Posterior vena cava (tissue), 2 donors: Measurements from ENCODE around the gene RFX4. TPM values are rescaled to one million over a fixed set of nuclear protein-coding genes. Genes with fewer than 3 reads are reported as not detected.
"Not testable (repeated sequence)": the region's sequence is repeated elsewhere in the genome, so short reads cannot be mapped to it uniquely, and the experiment has no call there.

Experiments
- DNase-seq: peaks from one replicate; pipeline ENCODE4 v3.0.0-alpha.2; 2020; ENCODE audit warnings: low spot score
- intact Hi-C, 2 donors: fragments of 100-400 bp; cut with DNase I; formaldehyde crosslinking; loops; one replicate each; pipeline versions ENCODE4 v1.14.1 to v1.14.2; 2022 to 2023
- total RNA-seq, 2 donors: library from RNA; stranded (reverse); fragmentation: NEBNext Ultra II Directional; extraction: Animal tissue kit (Norgen Biotek cat#: 25700); gene quantifications; one replicate each; pipeline ENCODE4 v1.2.1, GENCODE V29; 2021
- donor health status: DM: yes; HTN: yes; CAD: no.
- donor health status: DM: yes; HTN: yes; CAD: no.

Gene RFX4
- total RNA-seq, 2 donors from 2014 or later: not detected

DNA sequence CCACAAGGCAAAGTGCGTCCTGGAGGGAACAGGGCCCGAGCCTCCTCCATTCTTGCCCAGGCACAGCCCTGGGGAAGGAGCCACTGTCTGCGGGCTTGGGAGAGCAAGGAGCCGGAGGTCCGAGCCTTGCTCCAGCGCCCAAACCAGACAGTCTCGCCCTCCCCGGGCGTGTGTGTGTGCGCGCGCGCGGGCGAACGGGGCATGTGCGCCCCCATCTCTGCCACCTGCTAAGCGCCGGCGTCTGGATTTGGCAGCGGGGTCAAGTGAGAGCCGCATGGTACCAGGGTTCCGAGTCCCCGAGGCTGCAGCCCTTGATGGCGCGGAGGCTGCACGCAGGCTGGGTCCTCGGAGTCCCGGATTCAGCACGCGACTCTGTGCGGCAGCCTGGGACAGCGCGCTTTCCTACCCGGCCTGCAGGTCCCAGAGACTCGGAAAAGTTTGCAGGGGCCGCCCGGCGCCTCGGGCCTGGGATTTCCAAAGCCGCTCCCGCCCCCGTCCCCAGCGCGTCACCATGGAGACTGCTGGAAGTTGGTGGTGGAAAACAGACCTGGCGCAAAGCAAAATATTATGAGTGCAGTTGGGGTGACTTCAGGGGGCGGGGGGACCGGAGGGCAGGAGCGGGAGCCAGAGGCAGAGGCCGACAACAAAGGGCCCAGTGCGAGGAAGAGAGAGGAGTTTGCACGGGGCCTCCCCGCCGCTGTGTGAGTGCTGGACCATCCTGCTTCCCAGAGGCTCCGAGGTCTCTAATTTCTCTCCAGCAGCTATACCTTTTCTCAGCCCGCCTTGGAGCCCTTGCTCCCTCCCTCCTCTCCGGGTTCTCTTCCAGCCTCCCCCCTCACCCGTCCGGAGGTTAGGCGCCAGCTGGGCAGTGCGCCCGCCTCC, 4.2 kb downstream of the RFX4 start:
- DNase-seq: no peak
- intact Hi-C loops: no loop called here

DNA sequence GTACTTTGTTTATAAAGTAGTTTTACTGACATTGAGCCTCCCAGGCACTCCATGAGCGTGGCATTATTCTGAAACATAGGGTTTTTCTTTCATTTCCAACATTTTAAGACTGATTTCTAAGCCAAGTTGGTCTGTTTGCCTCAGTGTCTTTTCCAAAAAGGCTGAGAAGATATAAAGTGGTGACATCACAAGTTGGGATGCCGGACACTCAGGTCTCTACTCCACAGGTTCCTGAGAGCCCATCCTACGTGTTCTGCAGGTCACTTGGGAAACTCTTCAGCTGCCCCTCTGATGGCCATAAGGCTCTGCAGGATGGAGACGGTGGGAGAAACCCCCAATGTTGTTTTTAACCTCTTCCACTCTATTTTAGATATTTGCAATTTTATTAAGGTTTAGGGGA, 6.0 kb downstream of the RFX4 start:
- no peak for DNase-seq
- intact Hi-C loops: no loop called here

DNA sequence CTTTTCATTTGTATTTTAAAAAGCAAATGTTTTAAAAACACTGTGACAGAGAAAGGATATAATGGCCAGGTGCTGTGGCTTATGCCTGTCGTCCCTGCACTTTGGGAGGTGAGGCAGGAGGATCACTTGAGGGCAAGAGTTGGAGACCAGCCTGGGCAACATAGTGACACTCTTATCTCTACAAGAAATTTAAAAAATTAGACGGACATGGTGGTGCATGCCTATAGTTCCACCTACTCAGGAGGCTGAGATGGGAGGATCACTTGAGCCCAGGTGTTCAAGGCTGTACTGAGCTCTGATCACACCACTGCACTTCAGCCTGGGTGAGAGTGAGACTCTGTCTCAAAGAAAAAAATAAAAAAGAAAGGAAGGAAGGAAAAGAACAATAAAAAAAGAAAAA, 7.8 kb downstream of the RFX4 start:
- DNase-seq: no peak
- intact Hi-C loops: no loop called here

DNA sequence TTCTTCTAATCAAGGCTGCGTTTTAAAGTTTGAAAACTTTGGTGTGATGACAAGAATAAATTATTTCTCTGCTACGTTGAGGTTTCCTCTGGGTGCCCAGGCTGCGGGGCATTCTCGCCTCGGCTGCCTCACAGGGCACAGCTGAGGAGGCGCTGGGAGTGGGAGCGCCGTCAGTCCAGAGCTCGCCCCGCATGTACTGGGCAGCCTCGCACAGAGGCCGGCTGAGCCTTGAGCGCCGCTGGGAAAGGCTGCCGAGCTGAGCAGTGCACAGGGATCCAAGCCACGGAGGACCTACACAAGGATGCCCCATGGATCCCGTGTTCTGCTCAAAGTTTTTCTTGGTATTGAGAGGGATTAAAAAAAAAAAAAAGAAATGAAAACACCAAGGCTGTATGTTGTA, 11.6 kb downstream of the RFX4 start:
- no peak for DNase-seq
- intact Hi-C loops: no loop called here

DNA sequence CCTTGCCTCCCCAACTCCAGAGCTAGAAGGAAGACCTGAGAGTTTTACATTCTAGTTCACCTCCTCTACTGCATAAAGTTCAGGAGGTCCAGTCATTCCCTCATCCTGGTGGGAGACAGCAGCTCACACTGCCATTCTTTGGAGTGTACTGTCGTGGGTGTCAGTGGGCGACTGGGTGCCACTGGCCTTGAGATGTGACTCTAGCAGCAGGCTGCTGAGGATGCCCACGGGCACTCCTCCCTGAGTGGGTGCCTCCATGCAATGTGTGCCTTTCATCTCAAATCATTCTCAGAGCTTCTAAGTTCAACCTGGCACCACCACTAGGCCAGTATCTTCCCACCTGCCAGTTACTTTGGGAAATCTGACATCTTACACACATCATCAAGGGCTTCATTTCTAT, 12.5 kb downstream of the RFX4 start:
- DNase-seq: no peak
- intact Hi-C loops: no loop called here

DNA sequence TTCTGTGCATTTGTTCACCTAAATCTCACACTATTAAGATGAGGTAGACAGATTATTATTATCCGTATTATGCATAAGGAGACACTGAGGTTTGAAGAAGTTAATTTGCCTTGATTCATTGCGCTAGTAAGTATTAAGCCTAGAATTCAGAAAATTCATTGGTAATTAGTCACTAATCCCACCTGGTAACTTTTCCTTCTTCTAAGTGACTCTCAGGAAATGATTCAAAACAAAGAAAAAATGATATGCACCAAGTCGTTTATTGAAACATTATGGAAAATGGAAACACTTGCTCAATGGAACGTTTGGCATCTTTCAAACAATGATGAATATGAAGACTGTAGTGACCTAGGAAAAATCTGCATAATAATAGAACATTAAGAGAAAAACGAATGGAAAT, 15.2 kb downstream of the RFX4 start:
- intact Hi-C loops: no loop called here
- no peak for DNase-seq

DNA sequence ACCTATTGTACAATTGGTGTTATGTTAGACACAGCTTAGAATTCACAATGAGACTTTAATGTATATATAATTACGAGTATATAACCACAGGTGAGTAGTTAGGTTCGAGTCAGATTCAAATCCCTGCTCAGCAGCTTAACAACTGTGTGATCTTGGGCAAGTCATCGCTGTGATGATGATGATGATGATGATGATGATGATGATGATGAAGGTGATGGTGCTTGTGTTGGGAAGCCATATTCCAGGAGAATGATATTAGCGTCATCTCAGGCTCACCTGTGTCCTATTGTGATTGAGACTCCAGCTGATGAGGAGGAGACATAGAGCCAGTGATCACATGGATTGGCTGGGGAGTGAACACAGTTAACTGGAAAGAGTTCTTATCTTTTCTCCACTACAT, 16.5 kb downstream of the RFX4 start:
- intact Hi-C loops: no loop called here

DNA sequence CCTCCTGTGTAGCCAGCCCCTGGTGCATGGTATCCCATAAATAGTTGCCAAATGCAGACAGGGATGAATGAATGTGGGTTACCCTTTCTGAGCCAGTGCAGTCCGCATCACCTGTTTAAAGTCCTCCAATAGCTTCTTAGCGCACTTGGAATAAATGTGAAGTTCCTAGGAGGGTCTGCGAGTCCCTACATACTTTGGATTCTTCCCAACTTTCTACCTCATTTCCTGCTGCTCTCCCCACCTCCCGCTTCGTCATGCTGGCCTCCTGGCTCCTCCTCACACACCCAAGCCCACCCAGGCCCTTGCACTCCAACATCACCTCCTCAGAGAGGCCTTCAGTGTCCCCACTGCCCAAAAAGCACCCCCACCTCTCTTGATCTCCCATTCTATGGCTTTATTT, 17.7 kb downstream of the RFX4 start:
- intact Hi-C loops: no loop called here
- no peak for DNase-seq

More for the DNA sequence above, 16.5 kb downstream of the RFX4 start:
- no peak for DNase-seq

DNA sequence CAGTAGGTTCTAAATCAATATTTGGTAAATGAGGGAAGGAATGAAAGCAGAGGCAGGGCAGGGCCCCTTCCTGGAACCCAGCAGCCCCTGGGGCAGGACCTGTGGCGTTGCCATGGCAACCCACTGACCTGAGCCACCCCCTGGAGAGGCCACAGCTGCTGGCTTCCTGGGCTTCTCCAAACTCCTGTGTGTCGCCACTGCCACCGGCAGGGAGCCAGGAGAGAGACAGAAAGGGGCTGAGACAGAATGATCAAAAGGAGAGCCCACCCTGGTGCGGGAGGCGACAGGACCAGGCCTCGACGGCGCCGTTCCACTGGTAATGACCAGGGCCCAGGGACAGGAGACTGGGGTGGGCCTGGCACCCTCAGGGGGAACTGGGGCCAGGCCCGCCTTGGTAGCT, 18.2 kb downstream of the RFX4 start:
- DNase-seq: no peak
- intact Hi-C loops: no loop called here

DNA sequence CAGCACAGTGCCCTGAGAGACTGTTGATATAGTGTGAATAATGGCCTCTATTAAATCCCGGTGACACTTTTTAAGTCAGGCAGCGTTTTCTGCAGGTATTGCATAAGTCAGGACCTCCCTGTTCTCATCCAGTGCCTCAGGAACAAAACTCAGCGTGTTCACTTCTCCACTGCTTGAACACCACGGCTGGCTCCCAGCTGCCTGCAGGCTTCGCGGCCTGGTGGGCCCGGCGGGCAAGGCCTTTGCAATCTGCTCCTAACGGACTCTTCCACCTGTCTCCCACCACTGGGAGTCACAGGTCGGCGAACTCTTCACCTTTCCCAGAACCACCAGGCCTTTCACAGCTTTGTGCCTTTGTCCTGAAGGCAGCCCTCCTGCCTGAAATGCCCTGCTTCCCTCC, 18.7 kb downstream of the RFX4 start:
- DNase-seq: no peak
- intact Hi-C loops: no loop called here

DNA sequence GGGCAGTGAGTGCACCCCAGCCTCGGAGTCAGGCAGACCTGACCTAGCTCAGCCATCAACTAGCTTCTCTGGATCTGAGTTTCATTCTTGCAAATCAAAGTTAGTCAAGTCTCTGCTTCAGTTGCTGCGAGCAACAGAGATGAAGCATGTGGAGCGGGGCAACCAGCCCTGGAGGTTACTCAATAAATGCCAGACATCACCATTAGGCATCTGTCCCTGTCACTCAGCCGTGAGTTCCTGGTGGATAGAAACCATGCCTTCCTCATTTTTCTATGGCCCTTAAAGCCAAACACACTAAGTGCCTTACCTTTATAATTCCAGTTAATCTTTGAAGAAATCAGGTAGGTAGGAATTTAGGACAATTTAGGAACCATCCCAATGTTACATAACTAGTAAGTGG, 19.3 kb downstream of the RFX4 start:
- no peak for DNase-seq
- intact Hi-C loops: no loop called here

DNA sequence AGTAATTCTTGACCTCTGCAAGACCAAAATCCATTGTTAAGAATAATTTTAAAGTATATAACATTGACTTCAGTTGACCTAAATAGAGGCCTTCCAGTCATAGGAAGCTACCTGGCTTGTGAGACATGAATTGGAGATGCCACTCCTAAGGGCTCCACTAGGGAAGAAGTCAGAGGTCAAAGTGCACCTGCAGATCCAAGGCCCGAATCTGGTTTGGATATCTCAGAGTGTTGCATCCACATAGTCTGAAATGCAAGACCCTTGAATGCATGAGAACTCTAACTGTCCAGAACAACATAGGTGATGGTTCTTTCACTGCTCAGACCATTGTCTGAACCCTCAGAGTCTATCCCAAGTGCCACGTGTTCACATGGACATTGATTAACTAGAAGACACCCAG, 22.4 kb downstream of the RFX4 start:
- intact Hi-C loops: no loop called here
- DNase-seq: no peak

DNA sequence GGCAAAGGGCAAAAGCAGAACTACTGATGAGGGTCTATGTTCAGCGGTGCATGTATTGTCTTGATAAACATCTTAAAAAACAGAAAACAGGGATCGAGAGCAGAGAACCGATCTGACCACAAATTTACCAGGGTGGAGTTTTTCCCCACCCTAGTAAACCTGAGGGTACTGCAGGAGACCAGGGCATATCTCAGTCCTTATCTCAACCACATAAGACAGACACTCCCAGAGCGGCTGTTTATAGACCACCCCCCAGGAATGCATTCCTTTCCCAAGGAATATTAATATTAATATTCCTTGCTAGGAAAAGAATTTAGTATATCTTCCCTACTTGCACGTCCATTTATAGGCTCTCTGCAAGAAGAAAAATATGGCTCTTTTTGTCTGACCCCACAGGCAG, 37.8 kb downstream of the RFX4 start:
- DNase-seq, intact Hi-C loops: not testable (repeated sequence)

DNA sequence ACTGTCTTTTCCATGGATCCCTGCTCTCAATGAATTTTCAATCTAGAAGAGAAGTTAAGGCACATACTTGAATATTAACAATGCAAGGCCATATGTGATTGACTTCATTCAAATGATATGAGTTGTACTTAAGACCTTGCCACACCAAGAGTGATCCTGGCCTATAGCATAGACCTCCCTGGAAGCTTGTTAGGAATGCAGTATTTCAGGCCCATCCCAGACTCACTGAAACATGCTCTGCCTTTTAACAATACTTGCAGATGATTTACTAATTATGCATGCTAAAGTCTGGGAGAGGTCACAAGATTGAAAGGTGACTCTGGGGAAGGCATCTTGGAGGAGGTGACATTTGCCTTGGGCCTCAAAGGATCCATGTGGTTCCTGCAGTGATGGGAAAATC, 43.2 kb downstream of the RFX4 start:
- DNase-seq: no peak
- intact Hi-C loops: no loop called here

DNA sequence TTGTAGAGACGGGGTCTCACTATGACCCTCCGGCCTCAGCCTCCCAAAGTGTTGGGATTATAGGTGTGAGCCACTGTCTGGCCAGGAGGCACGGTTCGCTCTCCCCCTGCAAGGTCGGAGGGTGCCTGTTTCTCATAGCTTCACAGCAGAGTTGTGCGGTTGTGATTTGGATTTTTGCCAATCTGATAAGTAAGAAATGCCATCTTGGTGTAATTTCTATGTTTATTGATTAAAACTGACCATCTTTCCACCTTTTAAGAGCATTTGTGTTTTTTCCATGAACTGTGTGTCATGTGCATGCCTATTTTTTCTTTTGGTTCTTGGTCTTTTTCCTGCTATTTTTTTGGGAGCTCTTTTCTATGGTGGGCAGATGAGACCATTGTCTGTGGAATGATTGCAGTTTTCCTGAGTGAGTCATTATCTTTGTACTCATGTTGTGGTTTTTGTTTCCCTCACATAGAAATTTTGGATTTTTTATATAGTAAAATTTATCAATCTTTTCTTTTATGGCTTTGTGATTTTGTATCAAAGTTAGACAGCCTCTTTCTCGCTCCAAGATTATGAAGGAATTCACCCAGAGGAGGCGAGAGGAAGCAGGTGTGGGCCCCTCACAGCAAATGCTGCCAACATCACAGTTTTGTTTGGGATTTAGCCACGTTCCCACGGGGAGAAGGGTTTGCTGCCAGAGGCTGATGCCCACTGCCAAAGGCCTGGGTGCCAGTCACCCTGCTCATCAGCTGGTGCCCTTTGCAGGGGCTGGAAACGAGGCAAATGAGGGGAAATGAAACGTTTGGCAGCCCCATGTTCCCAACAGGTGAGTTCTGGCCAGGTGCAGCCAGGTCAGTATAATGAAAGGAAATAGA, 47.2 kb downstream of the RFX4 start:
- intact Hi-C loops: no loop called here
- no peak for DNase-seq

DNA sequence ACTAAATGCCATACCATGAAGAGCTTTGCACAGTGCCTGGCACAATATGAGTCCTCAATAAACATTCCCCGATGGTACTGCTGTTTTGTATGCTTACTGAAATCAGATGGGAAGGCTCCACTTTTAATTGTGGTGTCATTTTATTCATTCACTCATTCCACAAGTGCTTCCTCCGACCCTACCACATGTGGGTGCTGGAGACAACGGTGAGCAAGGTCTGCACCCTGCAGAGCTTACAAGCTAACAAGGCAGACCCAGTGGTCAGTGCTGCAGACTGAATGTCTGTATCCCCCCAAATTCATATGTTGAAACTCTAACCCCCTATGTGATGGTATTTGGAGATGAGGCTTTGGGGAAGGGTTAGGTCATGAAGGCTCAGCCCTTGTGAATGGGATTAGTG, 48.3 kb downstream of the RFX4 start:
- intact Hi-C loops: no loop called here

DNA sequence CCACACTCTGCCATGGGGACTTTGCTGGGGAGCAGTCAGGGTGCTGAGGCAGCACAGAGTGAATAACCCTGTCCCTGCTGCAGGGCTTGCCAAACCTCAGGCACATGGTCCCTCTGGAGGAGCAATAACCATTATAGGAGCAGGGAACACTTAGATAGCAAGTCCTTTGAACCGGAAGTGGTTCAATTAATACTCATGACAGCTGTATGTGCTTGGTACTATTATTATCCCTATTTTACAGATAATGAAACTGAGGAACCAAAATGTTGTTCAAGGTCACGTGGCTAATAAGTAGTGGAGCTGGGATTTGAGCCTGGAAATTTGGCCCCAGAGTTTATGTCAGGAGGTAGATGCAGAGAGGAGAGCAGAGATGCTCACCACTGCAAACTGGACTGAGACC, 49.0 kb downstream of the RFX4 start:
- no peak for DNase-seq
- intact Hi-C loops: no loop called here

More for the DNA sequence above, 48.3 kb downstream of the RFX4 start:
- no peak for DNase-seq

DNA sequence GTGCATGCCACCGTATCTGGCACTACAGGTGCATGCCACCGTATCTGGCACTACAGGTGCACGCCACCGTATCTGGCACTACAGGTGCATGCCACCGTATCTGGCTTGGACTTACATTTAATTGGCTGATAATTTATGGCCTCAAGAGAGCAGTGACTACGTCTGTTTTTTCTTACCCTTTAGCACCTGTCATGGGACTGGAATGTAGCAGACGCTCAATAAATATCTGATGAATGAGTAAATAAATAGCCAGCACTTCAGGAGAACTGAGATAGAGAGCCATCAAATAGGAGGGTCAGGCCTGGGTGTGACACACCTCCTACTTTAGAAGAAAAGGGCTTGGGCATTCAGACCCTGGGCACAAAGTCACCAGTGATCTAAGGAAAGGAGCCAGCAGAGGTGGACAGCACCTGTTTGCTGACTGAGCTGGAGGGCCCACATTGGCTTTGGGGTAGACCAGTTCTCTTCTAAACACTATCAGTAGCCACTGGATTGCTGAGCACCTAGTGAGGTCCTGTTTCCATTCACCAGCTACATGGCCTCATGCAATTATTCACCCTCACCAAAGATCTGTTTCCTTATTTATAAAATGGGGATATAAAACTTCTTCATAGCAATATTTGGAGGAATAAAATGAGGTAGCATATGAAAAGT, 50.1 kb downstream of the RFX4 start:
- no peak for DNase-seq
- intact Hi-C loops: no loop called here

DNA sequence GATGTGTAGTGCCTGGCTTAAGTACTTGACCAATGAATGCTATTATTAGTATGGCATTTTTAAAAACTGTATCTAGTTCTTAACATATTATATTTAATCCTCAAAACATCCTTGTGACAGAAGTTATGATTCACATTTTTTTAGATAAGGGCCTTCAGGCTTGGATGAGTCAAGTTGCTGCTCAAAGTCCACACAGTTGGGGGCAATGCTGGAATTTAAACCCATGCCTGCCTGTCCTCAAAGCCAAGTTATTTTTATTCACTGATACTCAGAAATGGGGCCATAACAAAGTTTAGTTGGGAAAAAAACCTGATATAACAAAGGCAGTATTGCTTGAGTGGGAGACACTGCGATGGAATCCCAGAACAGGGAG, 50.6 kb downstream of the RFX4 start:
- no peak for DNase-seq
- intact Hi-C loops: no loop called here

DNA sequence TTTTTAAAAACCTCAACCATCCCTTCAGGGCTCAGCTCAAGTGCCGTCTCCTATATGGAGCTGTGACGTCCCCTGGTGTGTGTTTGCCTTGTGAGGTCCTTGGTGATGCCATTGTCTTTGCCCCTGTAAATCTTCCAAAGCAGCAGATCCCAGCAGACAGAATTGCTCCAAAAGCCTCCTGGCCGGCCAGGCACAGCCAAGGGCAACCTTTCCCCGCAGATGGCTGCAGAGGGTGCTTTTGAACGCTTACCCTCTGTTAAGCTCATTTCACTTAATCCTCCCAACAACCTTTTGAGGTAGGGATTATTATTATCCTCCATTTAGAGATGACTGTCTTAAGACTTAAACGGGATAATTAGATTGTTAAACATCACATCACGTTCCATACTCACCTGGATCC, 51.4 kb downstream of the RFX4 start:
- no peak for DNase-seq
- intact Hi-C loops: no loop called here
